ENCODE measurements around the gene UBXN11.

UBXN11 gene

GRCh38 chr1:26286064-26286416 is 20.4 kb downstream of the UBXN11 start:
- TF ChIP-seq CTCF (conservative IDR thresholded peaks at IDR 0.05; ENCODE audit: low read depth, low read length) = peak; percentile 33; the same call in 1 of the 2 replicates
- Histone ChIP-seq H3K27ac (no peak overlapping the region), H3K79me2 (ENCODE audit: insufficient read depth, low read depth) (no peaks in the 10 kb centered on the region; the same call in 1 of the 2 replicates), H3K36me3 (ENCODE audit: insufficient read depth) (no peaks in the 10 kb centered on the region), H4K20me1 (ENCODE audit: insufficient read depth) (no peaks in the 10 kb centered on the region), H3K4me2 (no peak overlapping the region), H3K27me3 (ENCODE audit: insufficient read depth, low read depth) (no peaks in the 10 kb centered on the region), H3K9ac (no peak overlapping the region), H3K4me3 (IDR thresholded peaks at IDR 0.05; ENCODE audit: insufficient read depth, low read depth, low read length) (no peak overlapping the region), H2AFZ (ENCODE audit: low read depth) (no peak overlapping the region), H3K4me1 (ENCODE audit: low read depth, poor library complexity, severe bottlenecking) (no peaks in the 10 kb centered on the region)

DNA sequence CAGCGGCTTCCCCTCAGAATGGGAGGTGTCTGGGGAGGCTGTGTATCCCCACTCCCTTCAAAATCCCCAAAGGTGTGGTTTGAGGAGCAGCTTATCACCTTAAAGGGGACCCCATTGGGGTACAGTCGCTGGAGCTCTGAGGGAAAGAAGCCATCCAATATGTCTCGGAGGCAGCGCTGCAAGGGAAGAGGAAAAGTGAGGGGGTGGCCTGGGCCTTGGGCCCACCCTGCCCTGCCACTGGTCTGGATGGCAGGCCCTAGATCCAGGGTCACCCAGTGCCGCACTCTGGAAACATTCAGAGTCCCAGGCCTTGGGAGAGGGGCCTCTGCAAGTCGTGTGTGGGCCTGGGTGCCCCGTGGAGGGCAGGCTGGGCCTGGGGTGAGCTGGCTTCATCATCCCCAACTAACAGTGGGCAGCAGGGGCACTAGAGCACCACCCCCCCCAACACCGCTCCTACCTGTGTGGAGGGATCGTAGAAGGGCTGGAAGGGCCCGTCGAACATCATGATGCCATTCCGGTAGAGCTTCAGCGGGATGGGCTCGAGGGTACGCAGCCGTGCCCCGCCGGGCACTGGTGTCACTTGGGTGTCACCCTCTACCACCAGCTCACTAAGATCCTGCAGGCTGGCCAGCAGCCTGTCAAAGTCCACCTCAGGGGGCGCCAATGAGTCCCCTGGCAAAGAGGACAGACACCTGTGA is 20.9 kb downstream of the UBXN11 start:
- Histone ChIP-seq H3K27ac (no peak overlapping the region), H3K4me3 (IDR thresholded peaks at IDR 0.05; ENCODE audit: insufficient read depth, low read depth, low read length) (no peak overlapping the region), H3K4me2 (no peak overlapping the region), H3K9ac (no peak overlapping the region), H3K27me3 (ENCODE audit: insufficient read depth, low read depth) (no peaks in the 10 kb centered on the region), H2AFZ (ENCODE audit: low read depth) (no peak overlapping the region), H3K36me3 (ENCODE audit: insufficient read depth) (no peaks in the 10 kb centered on the region), H3K4me1 (ENCODE audit: low read depth, poor library complexity, severe bottlenecking) (no peaks in the 10 kb centered on the region), H4K20me1 (ENCODE audit: insufficient read depth) (no peaks in the 10 kb centered on the region), H3K79me2 (ENCODE audit: insufficient read depth, low read depth) (no peaks in the 10 kb centered on the region; the same call in 1 of the 2 replicates)
- peak; percentile 13; the same call in 1 of the 2 replicates for TF ChIP-seq CTCF (conservative IDR thresholded peaks at IDR 0.05; ENCODE audit: low read depth, low read length)

DNA sequence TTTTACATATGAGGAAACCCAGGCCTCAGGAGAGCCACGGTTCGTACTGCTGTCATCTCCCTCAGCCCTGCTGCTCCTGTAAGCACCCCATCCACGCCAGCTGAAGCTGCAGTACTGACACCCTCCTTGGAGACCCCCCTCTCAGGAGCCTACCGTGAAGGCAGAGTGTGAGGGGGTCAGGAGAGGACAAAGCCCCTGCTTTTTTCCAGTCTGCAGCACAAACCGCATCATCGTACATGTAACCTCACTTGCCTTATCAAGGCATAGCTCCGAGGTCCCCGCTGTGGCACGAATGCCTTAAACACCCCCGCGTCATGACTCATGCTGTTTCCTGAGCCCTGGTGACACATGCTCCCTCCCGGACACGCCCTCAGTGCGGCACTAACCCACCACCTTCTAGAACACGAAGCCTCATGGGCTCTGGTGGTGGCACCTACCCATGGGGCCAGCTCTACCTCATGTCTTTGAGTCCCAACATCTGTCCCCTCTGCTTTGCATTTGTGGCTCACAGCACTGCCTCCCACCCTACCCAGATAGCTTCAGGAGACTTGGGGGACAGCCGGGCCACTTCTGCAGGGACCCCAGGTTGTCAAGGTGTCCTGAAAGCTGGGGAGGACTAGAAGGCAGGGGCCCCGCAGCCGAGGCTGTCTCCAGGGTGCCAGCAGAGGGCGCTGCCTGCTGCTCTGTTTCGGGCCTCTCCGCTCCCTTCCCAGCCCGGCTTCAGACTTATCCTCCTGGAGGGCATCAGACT is 21.7 kb downstream of the UBXN11 start:
- Histone ChIP-seq H4K20me1 (ENCODE audit: insufficient read depth) (no peaks in the 10 kb centered on the region), H3K4me3 (IDR thresholded peaks at IDR 0.05; ENCODE audit: insufficient read depth, low read depth, low read length) (no peak overlapping the region), H3K4me1 (ENCODE audit: low read depth, poor library complexity, severe bottlenecking) (no peaks in the 10 kb centered on the region), H3K79me2 (ENCODE audit: insufficient read depth, low read depth) (no peaks in the 10 kb centered on the region; the same call in 1 of the 2 replicates), H3K27me3 (ENCODE audit: insufficient read depth, low read depth) (no peaks in the 10 kb centered on the region), H3K36me3 (ENCODE audit: insufficient read depth) (no peaks in the 10 kb centered on the region), H3K4me2 (no peak overlapping the region), H2AFZ (ENCODE audit: low read depth) (no peak overlapping the region), H3K9ac (no peak overlapping the region), H3K27ac (no peak overlapping the region)
- TF ChIP-seq CTCF (conservative IDR thresholded peaks at IDR 0.05; ENCODE audit: low read depth, low read length) = peak; percentile 83

- Histone ChIP-seq H3K9ac (no peak overlapping the region), H3K79me2 (ENCODE audit: insufficient read depth, low read depth) (no peaks in the 10 kb centered on the region; the same call in 1 of the 2 replicates), H4K20me1 (ENCODE audit: insufficient read depth) (no peaks in the 10 kb centered on the region), H3K4me2 (no peak overlapping the region), H3K27ac (no peak overlapping the region), H3K36me3 (ENCODE audit: insufficient read depth) (no peaks in the 10 kb centered on the region), H3K4me3 (IDR thresholded peaks at IDR 0.05; ENCODE audit: insufficient read depth, low read depth, low read length) (no peak overlapping the region), H2AFZ (ENCODE audit: low read depth) (no peak overlapping the region), H3K4me1 (ENCODE audit: low read depth, poor library complexity, severe bottlenecking) (peaks cover 6% of the 10 kb centered on the region), H3K27me3 (ENCODE audit: insufficient read depth, low read depth) (no peaks in the 10 kb centered on the region)
- no peak for TF ChIP-seq CTCF (conservative IDR thresholded peaks at IDR 0.05; ENCODE audit: low read depth, low read length)
These were observed 22.4 kb downstream of the UBXN11 start for GRCh38 chr1:26283871-26284596.

Measured in KMS-11 (cell line).